Endometrial microvascular endothelial cells (primary cell): Measurements from ENCODE around the gene ST8SIA2. TPM values are rescaled to one million over a fixed set of nuclear protein-coding genes. Genes with fewer than 3 reads are reported as not detected.

Source experiments
- in situ Hi-C: cut with HindIII; loops from 2 replicates; pipeline ENCODE4 v1.10.0; 2017; ENCODE audit warnings: low sequenced_read_pairs, low pct_unique_long_range_greater_than_20kb; ENCODE audit errors: inconsistent ontology term
- total RNA-seq: library from RNA; depleted of rRNA; stranded (reverse); fragments of >200 nt; gene quantifications from one replicate; pipeline ENCODE4 v1.2.3, GENCODE V29; 2015; ENCODE audit errors: inconsistent ontology term

The ST8SIA2 gene
- total RNA-seq, 1 donor from 2014 or later, result not detected

- in situ Hi-C loops, result no loop called here
Observed at GRCh38 chr15:92394309-92395097, 822 bp downstream of the ST8SIA2 start.

DNA sequence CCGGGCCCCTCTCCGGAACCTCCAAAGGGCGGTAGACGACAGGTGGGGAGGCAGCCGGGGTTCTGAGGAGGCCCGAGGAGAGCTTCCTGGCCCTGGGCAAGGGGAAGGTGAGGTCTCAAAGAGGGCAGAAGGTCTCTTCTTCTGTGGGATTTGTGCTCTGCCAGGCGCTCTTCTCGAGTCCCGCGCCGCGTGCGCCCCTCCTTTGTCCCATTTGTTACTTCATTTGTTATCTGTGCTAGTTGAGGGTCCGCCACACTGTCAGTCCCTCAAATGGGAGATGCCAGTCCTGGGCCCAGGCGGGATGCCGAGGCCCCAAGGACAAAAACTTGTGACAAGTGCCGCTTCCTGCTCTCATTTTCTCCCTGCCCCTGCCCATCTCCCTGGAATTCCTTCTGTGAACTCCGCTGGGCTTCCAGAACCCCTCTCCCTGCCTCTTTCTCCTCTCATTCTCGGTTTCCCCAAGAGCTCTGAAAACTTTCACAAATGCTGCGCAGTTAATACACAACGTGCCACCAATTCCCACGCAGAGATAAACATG lies 1.5 kb downstream of the ST8SIA2 start:
- in situ Hi-C loops, result no loop called here

DNA sequence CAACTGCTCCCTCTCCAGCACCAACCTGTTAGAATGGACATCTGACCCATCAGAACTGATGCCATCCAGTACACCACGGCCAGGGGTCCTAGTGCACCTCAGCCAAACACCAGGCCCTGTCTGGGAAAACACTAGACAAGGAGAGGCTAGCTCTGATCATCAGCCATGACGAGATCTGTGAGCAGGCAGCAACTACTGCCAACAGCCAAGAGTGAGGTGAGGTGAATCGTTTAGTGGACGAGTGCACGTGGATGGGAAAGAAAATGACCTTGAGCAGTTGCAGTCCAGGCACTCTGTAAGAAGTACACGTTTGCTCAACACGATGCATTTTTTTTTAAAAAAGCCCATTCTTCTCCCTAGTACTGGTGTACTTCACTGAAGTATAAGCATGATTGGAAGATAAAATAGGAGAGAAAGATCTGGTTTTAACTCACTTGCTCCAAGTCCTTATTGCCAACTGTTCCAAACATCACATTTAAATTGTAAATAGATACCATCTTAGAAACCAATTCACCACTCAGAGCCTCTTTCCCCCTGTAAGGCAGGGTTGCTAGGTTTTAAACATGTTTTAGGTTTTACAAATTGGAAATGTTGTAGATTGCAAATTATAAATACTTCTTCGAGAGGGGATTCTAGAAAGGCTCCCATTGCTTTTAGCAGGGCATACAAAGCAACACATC lies 5.7 kb downstream of the ST8SIA2 start:
- in situ Hi-C loops, result no loop called here

- in situ Hi-C loops, result no loop called here
Observed at GRCh38 chr15:92400573-92400972, 6.9 kb downstream of the ST8SIA2 start.

- in situ Hi-C loops, result no loop called here
Observed at GRCh38 chr15:92400980-92401787, 7.5 kb downstream of the ST8SIA2 start.

- in situ Hi-C loops, result no loop called here
Observed at GRCh38 chr15:92402751-92403150, 9.1 kb downstream of the ST8SIA2 start.

- in situ Hi-C loops, result no loop called here
Observed at GRCh38 chr15:92405942-92406341, 12.3 kb downstream of the ST8SIA2 start.

DNA sequence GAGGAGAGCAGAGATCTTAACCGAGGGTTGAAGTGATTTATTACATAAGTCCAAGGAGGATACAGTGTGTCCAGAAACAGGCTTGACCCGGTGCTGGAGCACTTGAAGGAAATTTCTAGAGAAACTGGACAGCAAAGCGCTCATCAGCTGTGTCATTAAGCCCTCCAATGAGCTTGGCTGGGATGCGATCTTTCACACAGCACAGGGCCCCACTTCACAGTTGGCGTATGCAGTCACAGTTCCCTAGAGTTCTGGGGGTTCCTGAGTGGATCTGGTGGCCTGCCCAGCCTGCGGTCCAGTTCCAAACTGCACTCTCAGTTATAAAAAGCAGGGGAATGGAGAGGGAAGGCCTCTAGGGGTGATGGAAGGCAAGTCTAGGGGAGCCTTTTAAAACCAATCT lies 13.6 kb downstream of the ST8SIA2 start:
- in situ Hi-C loops, result no loop called here

- in situ Hi-C loops, result no loop called here
Observed at GRCh38 chr15:92407916-92408315, 14.2 kb downstream of the ST8SIA2 start.

GRCh38 chr15:92409006-92409405 lies 15.3 kb downstream of the ST8SIA2 start:
- in situ Hi-C loops, result no loop called here

- in situ Hi-C loops, result no loop called here
Observed at GRCh38 chr15:92409521-92409920, 15.8 kb downstream of the ST8SIA2 start.

DNA sequence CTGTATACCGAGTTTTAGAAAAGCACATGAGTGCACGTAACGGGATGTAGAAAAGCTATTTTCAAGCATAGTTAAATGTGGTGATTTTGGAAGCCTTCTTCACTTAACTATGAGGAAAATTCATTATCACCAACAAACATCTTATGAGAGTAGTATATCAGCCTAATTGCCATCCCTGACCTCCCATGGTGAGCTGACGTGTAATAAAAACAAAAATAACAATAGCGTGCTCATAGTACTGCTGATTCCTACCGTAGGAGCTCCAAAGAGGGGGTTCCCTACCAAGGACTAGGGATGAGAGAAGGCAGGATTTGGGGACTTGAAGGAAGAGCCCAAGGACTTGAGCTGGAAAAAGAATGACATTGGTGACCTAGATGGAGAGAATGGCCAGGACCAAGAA lies 16.9 kb downstream of the ST8SIA2 start:
- in situ Hi-C loops, result no loop called here

DNA sequence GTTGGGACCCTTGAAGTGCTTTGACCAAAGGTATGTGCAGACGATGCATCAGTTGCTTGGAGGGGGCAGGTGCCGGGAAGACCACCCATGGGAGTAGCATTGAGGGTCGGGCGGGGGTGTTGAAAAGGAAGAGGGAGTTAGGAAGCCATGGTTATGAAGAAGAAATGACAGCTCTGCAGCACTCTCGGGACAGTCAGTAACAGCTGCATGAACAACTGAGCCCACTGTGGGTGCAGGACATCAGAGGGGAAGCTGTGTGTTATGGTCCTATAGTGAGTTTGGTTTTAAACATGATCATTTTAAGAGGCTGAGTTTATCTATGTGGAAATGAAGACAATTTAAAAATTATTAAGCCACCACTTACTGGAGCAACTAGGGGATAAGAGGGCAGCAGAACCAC lies 17.6 kb downstream of the ST8SIA2 start:
- in situ Hi-C loops, result no loop called here

- in situ Hi-C loops, result no loop called here
Observed at GRCh38 chr15:92413510-92413909, 19.8 kb downstream of the ST8SIA2 start.

GRCh38 chr15:92415639-92416297 lies 22.1 kb downstream of the ST8SIA2 start:
- in situ Hi-C loops, result no loop called here

DNA sequence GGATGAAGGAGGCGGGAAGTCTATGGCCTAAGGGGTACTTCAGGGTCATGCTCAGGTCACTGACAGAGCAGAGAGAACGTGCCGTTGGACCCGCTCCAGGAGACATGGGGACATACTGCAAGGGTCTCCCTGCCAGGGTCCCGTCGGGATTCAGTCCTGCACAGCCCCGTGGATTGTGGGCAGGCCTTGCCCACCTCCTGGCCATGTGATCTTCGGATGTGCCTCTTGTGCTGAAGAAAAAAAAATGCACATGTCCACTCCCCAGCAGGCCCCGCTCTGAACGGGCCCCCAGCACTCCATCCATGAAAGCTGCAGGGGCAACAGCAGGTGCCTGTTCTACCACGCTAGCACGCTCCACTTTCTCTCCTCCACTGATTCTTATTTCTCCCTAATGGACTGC lies 22.9 kb downstream of the ST8SIA2 start:
- in situ Hi-C loops, result no loop called here

GRCh38 chr15:92417716-92418115 lies 24.0 kb downstream of the ST8SIA2 start:
- in situ Hi-C loops, result no loop called here

GRCh38 chr15:92418864-92419263 lies 25.2 kb downstream of the ST8SIA2 start:
- in situ Hi-C loops, result no loop called here

GRCh38 chr15:92421976-92422375 lies 28.3 kb downstream of the ST8SIA2 start:
- in situ Hi-C loops, result no loop called here
